ENCODE measurements around the gene LRP11. TPM values are rescaled to one million over a fixed set of nuclear protein-coding genes. Genes with fewer than 3 reads are reported as not detected.

The LRP11 gene
- total RNA-seq, 1 donor from 2014 or later = 51.7 TPM

DNA sequence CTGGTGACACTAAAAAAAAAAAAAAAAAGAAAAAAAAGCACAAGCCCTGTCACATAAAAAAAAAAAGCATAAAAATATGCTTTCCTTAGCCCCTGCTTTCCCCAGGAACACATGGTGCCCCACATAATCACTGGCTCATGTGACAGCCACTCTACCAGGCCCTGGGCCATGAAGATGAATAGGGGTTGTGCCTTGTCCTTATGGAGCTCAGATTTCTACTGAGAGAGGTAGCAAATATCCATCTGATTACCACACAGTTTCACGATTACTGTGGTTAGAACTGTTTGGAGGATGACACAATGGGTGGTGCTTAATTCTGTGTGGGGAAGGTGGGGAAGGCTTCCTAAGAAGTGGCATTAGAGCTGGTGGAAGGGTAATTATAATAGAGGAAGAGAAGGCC, 24.5 kb upstream of the LRP11 start:
- peaks cover 15% of the 10 kb centered on the region for H3K27me3 Mint-ChIP-seq (ENCODE audit: unreplicated experiment)
- TF ChIP-seq, protein P1, sequence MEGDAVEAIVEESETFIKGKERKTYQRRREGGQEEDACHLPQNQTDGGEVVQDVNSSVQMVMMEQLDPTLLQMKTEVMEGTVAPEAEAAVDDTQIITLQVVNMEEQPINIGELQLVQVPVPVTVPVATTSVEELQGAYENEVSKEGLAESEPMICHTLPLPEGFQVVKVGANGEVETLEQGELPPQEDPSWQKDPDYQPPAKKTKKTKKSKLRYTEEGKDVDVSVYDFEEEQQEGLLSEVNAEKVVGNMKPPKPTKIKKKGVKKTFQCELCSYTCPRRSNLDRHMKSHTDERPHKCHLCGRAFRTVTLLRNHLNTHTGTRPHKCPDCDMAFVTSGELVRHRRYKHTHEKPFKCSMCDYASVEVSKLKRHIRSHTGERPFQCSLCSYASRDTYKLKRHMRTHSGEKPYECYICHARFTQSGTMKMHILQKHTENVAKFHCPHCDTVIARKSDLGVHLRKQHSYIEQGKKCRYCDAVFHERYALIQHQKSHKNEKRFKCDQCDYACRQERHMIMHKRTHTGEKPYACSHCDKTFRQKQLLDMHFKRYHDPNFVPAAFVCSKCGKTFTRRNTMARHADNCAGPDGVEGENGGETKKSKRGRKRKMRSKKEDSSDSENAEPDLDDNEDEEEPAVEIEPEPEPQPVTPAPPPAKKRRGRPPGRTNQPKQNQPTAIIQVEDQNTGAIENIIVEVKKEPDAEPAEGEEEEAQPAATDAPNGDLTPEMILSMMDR (IDR thresholded peaks at IDR 0.05; ENCODE audit: unreplicated experiment) = no peak
- DNase-seq (ENCODE audit: low spot score) = no peak

DNA sequence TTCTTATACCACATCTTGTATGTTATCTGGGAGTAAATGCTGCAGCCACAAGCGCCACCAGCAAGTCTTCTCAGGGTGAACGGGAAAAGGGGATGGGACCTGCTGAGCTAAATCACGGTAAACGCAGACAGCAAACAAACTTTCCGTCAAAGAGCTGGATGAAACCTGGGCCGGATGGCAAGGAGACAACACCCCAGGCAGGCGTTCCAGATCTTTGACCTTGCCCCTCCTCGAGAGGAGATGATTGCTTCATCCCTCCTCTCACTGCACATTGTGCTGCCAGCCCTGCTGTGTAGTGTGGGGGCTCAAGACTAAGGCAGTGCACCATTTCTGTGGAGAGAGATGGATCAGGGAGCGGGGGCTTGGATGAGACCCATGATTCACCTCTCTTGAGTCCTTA, 23.9 kb upstream of the LRP11 start:
- peaks cover 11% of the 10 kb centered on the region for H3K27me3 Mint-ChIP-seq (ENCODE audit: unreplicated experiment)

More for the DNA sequence above, 24.5 kb upstream of the LRP11 start:
- Mint-ChIP-seq H3K4me3 (ENCODE audit: unreplicated experiment) (no peak overlapping the region), H3K9me3 (ENCODE audit: unreplicated experiment) (no peaks in the 10 kb centered on the region), H3K36me3 (ENCODE audit: low read depth, unreplicated experiment) (peaks cover 4% of the 10 kb centered on the region), H3K4me1 (ENCODE audit: unreplicated experiment) (peaks cover 34% of the 10 kb centered on the region), H3K27ac (ENCODE audit: unreplicated experiment) (no peak overlapping the region)

DNA sequence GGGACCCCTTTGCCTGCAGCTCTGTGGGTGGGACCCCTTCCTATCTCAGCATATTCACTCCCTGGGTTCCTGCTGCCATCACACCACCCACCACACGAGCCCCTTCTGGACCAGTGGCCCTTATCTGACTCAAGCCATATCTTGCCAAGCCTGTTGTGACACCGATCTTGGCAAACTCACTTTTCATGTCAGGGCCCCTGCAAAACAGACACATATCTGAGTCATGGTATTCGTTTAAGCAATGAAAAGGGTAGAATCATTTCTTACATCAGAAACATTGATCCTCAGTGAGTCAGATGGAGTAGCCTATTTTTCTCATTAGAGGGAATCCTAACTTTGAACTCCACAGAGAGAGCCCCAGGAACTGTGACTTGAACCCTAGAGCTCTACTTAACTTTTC, 23.2 kb upstream of the LRP11 start:
- H3K4me3 Mint-ChIP-seq (ENCODE audit: unreplicated experiment) = no peak overlapping the region
- H3K36me3 Mint-ChIP-seq (ENCODE audit: low read depth, unreplicated experiment) = peaks cover 4% of the 10 kb centered on the region
- TF ChIP-seq, protein P1 (IDR thresholded peaks at IDR 0.05; ENCODE audit: unreplicated experiment) = no peak
- no peak for DNase-seq (ENCODE audit: low spot score)
- H3K9me3 Mint-ChIP-seq (ENCODE audit: unreplicated experiment) = no peaks in the 10 kb centered on the region
- H3K4me1 Mint-ChIP-seq (ENCODE audit: unreplicated experiment) = peaks cover 31% of the 10 kb centered on the region
- H3K27me3 Mint-ChIP-seq (ENCODE audit: unreplicated experiment) = peaks cover 11% of the 10 kb centered on the region
- H3K27ac Mint-ChIP-seq (ENCODE audit: unreplicated experiment) = peak overlapping the region; percentile 55

More for the DNA sequence above, 23.9 kb upstream of the LRP11 start:
- Mint-ChIP-seq H3K4me3 (ENCODE audit: unreplicated experiment) (no peak overlapping the region), H3K27ac (ENCODE audit: unreplicated experiment) (no peak overlapping the region), H3K9me3 (ENCODE audit: unreplicated experiment) (no peaks in the 10 kb centered on the region), H3K36me3 (ENCODE audit: low read depth, unreplicated experiment) (peaks cover 4% of the 10 kb centered on the region), H3K4me1 (ENCODE audit: unreplicated experiment) (peaks cover 32% of the 10 kb centered on the region)
- TF ChIP-seq, protein P1 (IDR thresholded peaks at IDR 0.05; ENCODE audit: unreplicated experiment) = no peak
- no peak for DNase-seq (ENCODE audit: low spot score)

DNA sequence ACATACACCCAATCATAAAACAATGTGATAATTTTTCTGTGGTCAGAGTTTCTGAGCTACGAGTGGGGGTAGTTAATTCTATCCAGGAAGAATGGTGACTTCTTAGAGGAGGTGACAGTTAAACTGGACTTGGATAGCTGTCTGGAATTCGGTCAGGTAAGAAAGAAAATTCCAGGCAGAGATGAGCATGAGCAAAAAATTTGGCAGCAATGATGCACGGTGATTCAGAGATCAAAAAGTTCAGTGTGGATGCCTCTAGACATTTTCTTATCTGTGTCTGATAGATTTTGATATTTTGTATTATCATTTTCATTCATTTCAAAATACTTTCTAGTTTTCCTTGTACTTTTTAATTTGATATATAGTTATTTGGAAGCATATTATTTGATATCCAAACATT, 21.7 kb upstream of the LRP11 start:
- H3K27me3 Mint-ChIP-seq (ENCODE audit: unreplicated experiment) = peaks cover 11% of the 10 kb centered on the region
- no peak for DNase-seq (ENCODE audit: low spot score)
- no peaks in the 10 kb centered on the region for H3K9me3 Mint-ChIP-seq (ENCODE audit: unreplicated experiment)
- TF ChIP-seq, protein P1 (IDR thresholded peaks at IDR 0.05; ENCODE audit: unreplicated experiment) = no peak
- no peak overlapping the region for H3K4me3 Mint-ChIP-seq (ENCODE audit: unreplicated experiment)
- peaks cover 4% of the 10 kb centered on the region for H3K36me3 Mint-ChIP-seq (ENCODE audit: low read depth, unreplicated experiment)
- no peak overlapping the region for H3K27ac Mint-ChIP-seq (ENCODE audit: unreplicated experiment)
- H3K4me1 Mint-ChIP-seq (ENCODE audit: unreplicated experiment) = peaks cover 27% of the 10 kb centered on the region

DNA sequence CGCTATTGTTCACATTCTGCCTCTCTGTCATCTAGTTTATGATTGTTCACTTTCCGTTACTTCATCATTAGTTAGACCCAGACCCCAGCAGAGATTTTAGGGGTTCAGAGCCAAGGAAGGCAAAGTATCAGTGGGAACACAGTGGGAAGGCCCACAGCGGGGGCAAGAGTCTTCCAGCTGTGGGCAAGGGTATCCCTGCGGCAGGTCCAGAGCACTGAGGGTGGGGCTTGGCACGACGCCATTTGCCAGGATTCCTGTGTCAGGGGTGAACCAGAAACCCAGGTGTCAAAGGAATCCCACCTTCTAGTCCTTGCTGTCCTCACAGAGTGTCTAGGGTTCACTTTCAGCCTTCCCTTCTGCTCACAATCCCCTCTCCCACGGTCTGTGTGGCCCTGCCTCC, 20.5 kb upstream of the LRP11 start:
- H3K9me3 Mint-ChIP-seq (ENCODE audit: unreplicated experiment) = no peaks in the 10 kb centered on the region
- peaks cover 15% of the 10 kb centered on the region for H3K4me1 Mint-ChIP-seq (ENCODE audit: unreplicated experiment)
- H3K36me3 Mint-ChIP-seq (ENCODE audit: low read depth, unreplicated experiment) = peaks cover 4% of the 10 kb centered on the region
- TF ChIP-seq, protein P1 (IDR thresholded peaks at IDR 0.05; ENCODE audit: unreplicated experiment) = no peak
- H3K27ac Mint-ChIP-seq (ENCODE audit: unreplicated experiment) = no peak overlapping the region
- DNase-seq (ENCODE audit: low spot score) = no peak
- H3K27me3 Mint-ChIP-seq (ENCODE audit: unreplicated experiment) = peaks cover 10% of the 10 kb centered on the region
- no peak overlapping the region for H3K4me3 Mint-ChIP-seq (ENCODE audit: unreplicated experiment)

Data from endothelial cell (in vitro differentiated cells).